Spleen (tissue), 7 donors: Measurements from ENCODE around the gene OSBPL8.

Experiments used
- POLR2A ChIP-seq, 3 donors: fragments of 450-650 bp; IDR thresholded peaks; one replicate each; pipeline ENCODE4 v1.5.1; 2017; ENCODE audit warnings: antibody characterized with exemption in 3 of 3, mild to moderate bottlenecking in 1 of 3
- TF ChIP-seq, protein P1 (sequence below), 11 experiments: fragments of 200-600 bp in 7 of 11; fragments of 450-650 bp in 4 of 11; sonication (generic) in 4 of 11; IDR thresholded peaks in 8 of 11; conservative IDR thresholded peaks in 3 of 11; 1 replicate in 7 of 11; 2 replicates in 4 of 11; pipeline versions ENCODE4 v1.4.0 to v1.8.0; 2016 to 2021; ENCODE audit warnings: antibody characterized with exemption in 11 of 11, inconsistent platforms in 4 of 11, mild to moderate bottlenecking in 1 of 11
- donor health status: DM: no; HTN: no; CAD: no; lungs with moderate emphysema.
- donor health status: DM: no; HTN: no; CAD: no.
- donor health status: DM: no; HTN: no; CAD: no.

DNA sequence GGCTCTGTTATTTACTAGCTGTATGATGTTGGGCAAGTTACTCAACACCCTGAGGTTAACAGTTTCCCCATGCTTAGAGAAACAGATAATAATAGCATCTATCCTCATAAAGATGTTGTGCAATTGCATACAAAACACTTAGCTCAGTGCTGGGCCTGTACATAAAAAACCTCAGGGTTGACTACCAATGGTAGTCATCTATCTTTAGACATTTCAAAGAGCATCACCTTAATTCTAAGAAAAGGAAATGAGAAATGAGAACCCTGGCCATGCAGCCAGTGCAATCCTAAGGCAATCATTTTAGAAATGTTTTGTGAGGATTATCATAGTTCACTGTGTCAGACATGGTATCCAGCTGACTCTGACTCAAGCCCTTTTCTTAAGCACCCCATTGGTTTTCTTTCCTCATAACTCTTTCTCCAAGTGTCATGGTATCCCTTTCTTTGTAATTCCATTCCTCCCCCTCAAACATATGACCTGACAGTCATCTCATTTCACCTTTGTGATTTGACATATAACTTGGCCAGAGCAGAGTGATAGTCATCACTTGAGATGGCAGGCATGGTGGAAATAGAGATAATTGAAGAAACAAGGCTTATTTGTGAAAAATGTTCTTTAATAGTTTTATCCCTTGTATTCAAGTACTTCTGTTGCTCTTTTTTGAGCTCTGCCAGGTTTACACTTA is 29.5 kb upstream of the OSBPL8 start:
- TF ChIP-seq, protein P1, sequence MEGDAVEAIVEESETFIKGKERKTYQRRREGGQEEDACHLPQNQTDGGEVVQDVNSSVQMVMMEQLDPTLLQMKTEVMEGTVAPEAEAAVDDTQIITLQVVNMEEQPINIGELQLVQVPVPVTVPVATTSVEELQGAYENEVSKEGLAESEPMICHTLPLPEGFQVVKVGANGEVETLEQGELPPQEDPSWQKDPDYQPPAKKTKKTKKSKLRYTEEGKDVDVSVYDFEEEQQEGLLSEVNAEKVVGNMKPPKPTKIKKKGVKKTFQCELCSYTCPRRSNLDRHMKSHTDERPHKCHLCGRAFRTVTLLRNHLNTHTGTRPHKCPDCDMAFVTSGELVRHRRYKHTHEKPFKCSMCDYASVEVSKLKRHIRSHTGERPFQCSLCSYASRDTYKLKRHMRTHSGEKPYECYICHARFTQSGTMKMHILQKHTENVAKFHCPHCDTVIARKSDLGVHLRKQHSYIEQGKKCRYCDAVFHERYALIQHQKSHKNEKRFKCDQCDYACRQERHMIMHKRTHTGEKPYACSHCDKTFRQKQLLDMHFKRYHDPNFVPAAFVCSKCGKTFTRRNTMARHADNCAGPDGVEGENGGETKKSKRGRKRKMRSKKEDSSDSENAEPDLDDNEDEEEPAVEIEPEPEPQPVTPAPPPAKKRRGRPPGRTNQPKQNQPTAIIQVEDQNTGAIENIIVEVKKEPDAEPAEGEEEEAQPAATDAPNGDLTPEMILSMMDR (IDR thresholded peaks at IDR 0.05 in 8 of 11, conservative IDR thresholded peaks at IDR 0.05 in 3 of 11), result no peak
- TF ChIP-seq POLR2A (IDR thresholded peaks at IDR 0.05), result no peak
